HG03469 (cell line): Measurements from ENCODE around the gene MUC5AC.

Source experiments
- ATAC-seq: cut with Tn5 transposase; IDR thresholded peaks from one replicate; pipeline ENCODE4 v1.9.1; 2021; ENCODE audit warnings: mild to moderate bottlenecking, moderate library complexity, moderate number of reproducible peaks; ENCODE audit not compliant: unreplicated experiment

The MUC5AC gene

GRCh38 chr11:1194231-1194976 is 36.7 kb downstream of the MUC5AC start:
- ATAC-seq = no peak

GRCh38 chr11:1194977-1195681 is 37.4 kb downstream of the MUC5AC start:
- ATAC-seq = no peak

GRCh38 chr11:1195682-1196515 is 38.1 kb downstream of the MUC5AC start:
- ATAC-seq = no peak

- no peak for ATAC-seq
These were observed 39.0 kb downstream of the MUC5AC start for GRCh38 chr11:1196516-1197391.

- ATAC-seq = no peak
These were observed 39.7 kb downstream of the MUC5AC start for GRCh38 chr11:1197431-1197885.

GRCh38 chr11:1197886-1198560 is 40.3 kb downstream of the MUC5AC start:
- no peak for ATAC-seq

- no peak for ATAC-seq
These were observed 40.9 kb downstream of the MUC5AC start for GRCh38 chr11:1198561-1199240.

GRCh38 chr11:1199241-1199750 is 41.5 kb downstream of the MUC5AC start:
- no peak for ATAC-seq

GRCh38 chr11:1199751-1200610 is 42.2 kb downstream of the MUC5AC start:
- no peak for ATAC-seq

GRCh38 chr11:1200611-1201191 is 42.9 kb downstream of the MUC5AC start:
- no peak for ATAC-seq

GRCh38 chr11:1201395-1202153 is 43.8 kb downstream of the MUC5AC start:
- no peak for ATAC-seq

GRCh38 chr11:1202154-1202775 is 44.5 kb downstream of the MUC5AC start:
- ATAC-seq = no peak

- ATAC-seq = no peak
These were observed 45.2 kb downstream of the MUC5AC start for GRCh38 chr11:1202776-1203504.

- no peak for ATAC-seq
These were observed 45.9 kb downstream of the MUC5AC start for GRCh38 chr11:1203505-1204271.
